Hepatocyte (in vitro differentiated cells): Measurements from ENCODE around the gene CYP2A13.

Source experiments
- EZH2 ChIP-seq: fragments of 200-600 bp; sonication (generic); IDR thresholded peaks from 2 replicates; pipeline ENCODE4 v1.6.1; 2016; ENCODE audit warnings: antibody characterized with exemption, mild to moderate bottlenecking, borderline replicate concordance
- EZH2phosphoT487 ChIP-seq: fragments of 200-600 bp; sonication (generic); IDR thresholded peaks from one replicate; pipeline ENCODE4 v1.6.1; 2018; ENCODE audit warnings: antibody characterized with exemption, mild to moderate bottlenecking, low read depth, moderate library complexity; ENCODE audit not compliant: unreplicated experiment, severe bottlenecking
- TF ChIP-seq, protein P1 (sequence below): fragments of 200-600 bp; sonication (generic); IDR thresholded peaks from 2 replicates; pipeline ENCODE4 v1.5.1; 2016; ENCODE audit warnings: antibody characterized with exemption, mild to moderate bottlenecking; ENCODE audit not compliant: poor library complexity

GRCh38 chr19:41098762-41099161, 10.5 kb downstream of the CYP2A13 start:
- TF ChIP-seq, protein P1, sequence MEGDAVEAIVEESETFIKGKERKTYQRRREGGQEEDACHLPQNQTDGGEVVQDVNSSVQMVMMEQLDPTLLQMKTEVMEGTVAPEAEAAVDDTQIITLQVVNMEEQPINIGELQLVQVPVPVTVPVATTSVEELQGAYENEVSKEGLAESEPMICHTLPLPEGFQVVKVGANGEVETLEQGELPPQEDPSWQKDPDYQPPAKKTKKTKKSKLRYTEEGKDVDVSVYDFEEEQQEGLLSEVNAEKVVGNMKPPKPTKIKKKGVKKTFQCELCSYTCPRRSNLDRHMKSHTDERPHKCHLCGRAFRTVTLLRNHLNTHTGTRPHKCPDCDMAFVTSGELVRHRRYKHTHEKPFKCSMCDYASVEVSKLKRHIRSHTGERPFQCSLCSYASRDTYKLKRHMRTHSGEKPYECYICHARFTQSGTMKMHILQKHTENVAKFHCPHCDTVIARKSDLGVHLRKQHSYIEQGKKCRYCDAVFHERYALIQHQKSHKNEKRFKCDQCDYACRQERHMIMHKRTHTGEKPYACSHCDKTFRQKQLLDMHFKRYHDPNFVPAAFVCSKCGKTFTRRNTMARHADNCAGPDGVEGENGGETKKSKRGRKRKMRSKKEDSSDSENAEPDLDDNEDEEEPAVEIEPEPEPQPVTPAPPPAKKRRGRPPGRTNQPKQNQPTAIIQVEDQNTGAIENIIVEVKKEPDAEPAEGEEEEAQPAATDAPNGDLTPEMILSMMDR = no peak
- TF ChIP-seq EZH2phosphoT487 (no peak), EZH2 (no peak)
